ENCODE results near the gene CARS1. TPM values are rescaled to one million over a fixed set of nuclear protein-coding genes. Genes with fewer than 3 reads are reported as not detected.

CARS1 gene
- total and polyA plus RNA-seq, 2 experiments from 2014 or later: 72.9 to 95.9 TPM

DNA sequence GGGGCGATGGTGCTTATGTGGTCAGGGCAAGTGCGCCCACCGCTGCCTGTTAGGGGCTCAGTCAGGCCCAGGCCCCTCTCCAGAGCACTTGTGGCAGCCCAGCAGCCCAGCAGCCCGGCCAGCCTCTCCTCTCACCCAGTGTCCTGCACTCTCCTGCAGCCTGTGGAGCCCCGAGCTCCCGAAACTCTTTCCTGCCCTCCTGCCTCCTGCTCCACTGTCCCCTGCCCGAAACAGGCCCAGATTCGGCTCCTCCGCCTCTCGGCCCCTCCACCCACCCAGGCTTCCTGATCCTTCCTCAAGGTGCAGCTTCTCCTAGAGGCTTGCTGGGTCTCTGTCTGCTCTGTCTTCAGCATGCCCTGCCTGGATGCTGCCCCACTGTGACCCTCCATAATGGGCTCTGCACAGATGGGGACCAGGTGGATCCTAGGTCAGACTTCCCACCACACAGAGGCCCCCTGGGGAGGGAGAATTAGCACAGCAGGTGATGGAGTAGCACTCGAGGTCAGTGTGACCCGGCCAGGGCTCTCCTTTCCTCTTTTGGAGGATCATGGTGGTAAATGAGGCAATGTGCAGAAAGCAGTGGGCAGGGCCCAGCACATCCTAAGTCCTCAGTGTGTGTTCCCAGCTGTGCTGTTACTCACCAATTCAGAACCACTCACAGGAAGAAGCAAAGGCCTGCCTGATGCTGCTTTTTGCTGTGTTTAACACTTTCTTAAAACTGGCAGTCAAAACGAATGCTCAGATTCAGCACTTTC is 46.5 kb downstream of the CARS1 start:
- no peak overlapping the region for H3K4me3 Mint-ChIP-seq

More for the DNA sequence above, 46.5 kb downstream of the CARS1 start:
- Mint-ChIP-seq H3K9me3 (no peaks in the 10 kb centered on the region), H3K4me1 (no peaks in the 10 kb centered on the region), H3K27ac (no peak overlapping the region), H3K36me3 (ENCODE audit: low read depth) (peaks cover 80% of the 10 kb centered on the region), H3K27me3 (ENCODE audit: insufficient read depth, low read depth, poor library complexity) (peaks cover 5% of the 10 kb centered on the region)
- H3F3A ChIP-seq (replicated peaks; ENCODE audit: low read depth): 0 out of 2 replicates have a peak, but pooled peaks cover 2% of the 10 kb centered on the region
- DNase-seq (ENCODE audit: low spot score) (no peak), ATAC-seq (no peak)
- no peak overlapping the region for H3K27ac ChIP-seq (ENCODE audit: low read depth)
- H2AFZ ChIP-seq: no peak overlapping the region
- peaks cover 31% of the 10 kb centered on the region for H3K36me3 ChIP-seq (ENCODE audit: insufficient read depth)
- H3K27me3 ChIP-seq (ENCODE audit: insufficient read depth): no peaks in the 10 kb centered on the region
- H3K79me2 ChIP-seq (replicated peaks; ENCODE audit: insufficient read depth): no peaks in the 10 kb centered on the region
- no peak for TF ChIP-seq ZNF331 (CRISPR knock-in tag; IDR thresholded peaks at IDR 0.05; ENCODE audit: low read depth)
- TF ChIP-seq, protein P1, sequence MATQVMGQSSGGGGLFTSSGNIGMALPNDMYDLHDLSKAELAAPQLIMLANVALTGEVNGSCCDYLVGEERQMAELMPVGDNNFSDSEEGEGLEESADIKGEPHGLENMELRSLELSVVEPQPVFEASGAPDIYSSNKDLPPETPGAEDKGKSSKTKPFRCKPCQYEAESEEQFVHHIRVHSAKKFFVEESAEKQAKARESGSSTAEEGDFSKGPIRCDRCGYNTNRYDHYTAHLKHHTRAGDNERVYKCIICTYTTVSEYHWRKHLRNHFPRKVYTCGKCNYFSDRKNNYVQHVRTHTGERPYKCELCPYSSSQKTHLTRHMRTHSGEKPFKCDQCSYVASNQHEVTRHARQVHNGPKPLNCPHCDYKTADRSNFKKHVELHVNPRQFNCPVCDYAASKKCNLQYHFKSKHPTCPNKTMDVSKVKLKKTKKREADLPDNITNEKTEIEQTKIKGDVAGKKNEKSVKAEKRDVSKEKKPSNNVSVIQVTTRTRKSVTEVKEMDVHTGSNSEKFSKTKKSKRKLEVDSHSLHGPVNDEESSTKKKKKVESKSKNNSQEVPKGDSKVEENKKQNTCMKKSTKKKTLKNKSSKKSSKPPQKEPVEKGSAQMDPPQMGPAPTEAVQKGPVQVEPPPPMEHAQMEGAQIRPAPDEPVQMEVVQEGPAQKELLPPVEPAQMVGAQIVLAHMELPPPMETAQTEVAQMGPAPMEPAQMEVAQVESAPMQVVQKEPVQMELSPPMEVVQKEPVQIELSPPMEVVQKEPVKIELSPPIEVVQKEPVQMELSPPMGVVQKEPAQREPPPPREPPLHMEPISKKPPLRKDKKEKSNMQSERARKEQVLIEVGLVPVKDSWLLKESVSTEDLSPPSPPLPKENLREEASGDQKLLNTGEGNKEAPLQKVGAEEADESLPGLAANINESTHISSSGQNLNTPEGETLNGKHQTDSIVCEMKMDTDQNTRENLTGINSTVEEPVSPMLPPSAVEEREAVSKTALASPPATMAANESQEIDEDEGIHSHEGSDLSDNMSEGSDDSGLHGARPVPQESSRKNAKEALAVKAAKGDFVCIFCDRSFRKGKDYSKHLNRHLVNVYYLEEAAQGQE (IDR thresholded peaks at IDR 0.05; ENCODE audit: unreplicated experiment): no peak
- no peak for TF ChIP-seq CREB1 (CRISPR knock-in tag; IDR thresholded peaks at IDR 0.05; ENCODE audit: low read depth)
- no peak for TF ChIP-seq STAT1 (IDR thresholded peaks at IDR 0.05; ENCODE audit: unreplicated experiment)
- TF ChIP-seq NANOG (IDR thresholded peaks at IDR 0.05; ENCODE audit: borderline replicate concordance): no peak
- no peak for TF ChIP-seq JUNB (IDR thresholded peaks at IDR 0.05; ENCODE audit: unreplicated experiment)
- no peak for TF ChIP-seq POLR2AphosphoS5 (IDR thresholded peaks at IDR 0.05; ENCODE audit: low read depth)
- TF ChIP-seq EZH2 (IDR thresholded peaks at IDR 0.05; ENCODE audit: low read depth, unreplicated experiment): no peak
- TF ChIP-seq, protein P2, sequence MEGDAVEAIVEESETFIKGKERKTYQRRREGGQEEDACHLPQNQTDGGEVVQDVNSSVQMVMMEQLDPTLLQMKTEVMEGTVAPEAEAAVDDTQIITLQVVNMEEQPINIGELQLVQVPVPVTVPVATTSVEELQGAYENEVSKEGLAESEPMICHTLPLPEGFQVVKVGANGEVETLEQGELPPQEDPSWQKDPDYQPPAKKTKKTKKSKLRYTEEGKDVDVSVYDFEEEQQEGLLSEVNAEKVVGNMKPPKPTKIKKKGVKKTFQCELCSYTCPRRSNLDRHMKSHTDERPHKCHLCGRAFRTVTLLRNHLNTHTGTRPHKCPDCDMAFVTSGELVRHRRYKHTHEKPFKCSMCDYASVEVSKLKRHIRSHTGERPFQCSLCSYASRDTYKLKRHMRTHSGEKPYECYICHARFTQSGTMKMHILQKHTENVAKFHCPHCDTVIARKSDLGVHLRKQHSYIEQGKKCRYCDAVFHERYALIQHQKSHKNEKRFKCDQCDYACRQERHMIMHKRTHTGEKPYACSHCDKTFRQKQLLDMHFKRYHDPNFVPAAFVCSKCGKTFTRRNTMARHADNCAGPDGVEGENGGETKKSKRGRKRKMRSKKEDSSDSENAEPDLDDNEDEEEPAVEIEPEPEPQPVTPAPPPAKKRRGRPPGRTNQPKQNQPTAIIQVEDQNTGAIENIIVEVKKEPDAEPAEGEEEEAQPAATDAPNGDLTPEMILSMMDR (conservative IDR thresholded peaks at IDR 0.05; ENCODE audit: low read depth in 2 of 2): no peak
- TF ChIP-seq, protein P3, sequence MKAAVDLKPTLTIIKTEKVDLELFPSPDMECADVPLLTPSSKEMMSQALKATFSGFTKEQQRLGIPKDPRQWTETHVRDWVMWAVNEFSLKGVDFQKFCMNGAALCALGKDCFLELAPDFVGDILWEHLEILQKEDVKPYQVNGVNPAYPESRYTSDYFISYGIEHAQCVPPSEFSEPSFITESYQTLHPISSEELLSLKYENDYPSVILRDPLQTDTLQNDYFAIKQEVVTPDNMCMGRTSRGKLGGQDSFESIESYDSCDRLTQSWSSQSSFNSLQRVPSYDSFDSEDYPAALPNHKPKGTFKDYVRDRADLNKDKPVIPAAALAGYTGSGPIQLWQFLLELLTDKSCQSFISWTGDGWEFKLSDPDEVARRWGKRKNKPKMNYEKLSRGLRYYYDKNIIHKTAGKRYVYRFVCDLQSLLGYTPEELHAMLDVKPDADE (IDR thresholded peaks at IDR 0.05): no peak
- TF ChIP-seq EZH2phosphoT487 (IDR thresholded peaks at IDR 0.05; ENCODE audit: unreplicated experiment): no peak
- TF ChIP-seq, protein P4, sequence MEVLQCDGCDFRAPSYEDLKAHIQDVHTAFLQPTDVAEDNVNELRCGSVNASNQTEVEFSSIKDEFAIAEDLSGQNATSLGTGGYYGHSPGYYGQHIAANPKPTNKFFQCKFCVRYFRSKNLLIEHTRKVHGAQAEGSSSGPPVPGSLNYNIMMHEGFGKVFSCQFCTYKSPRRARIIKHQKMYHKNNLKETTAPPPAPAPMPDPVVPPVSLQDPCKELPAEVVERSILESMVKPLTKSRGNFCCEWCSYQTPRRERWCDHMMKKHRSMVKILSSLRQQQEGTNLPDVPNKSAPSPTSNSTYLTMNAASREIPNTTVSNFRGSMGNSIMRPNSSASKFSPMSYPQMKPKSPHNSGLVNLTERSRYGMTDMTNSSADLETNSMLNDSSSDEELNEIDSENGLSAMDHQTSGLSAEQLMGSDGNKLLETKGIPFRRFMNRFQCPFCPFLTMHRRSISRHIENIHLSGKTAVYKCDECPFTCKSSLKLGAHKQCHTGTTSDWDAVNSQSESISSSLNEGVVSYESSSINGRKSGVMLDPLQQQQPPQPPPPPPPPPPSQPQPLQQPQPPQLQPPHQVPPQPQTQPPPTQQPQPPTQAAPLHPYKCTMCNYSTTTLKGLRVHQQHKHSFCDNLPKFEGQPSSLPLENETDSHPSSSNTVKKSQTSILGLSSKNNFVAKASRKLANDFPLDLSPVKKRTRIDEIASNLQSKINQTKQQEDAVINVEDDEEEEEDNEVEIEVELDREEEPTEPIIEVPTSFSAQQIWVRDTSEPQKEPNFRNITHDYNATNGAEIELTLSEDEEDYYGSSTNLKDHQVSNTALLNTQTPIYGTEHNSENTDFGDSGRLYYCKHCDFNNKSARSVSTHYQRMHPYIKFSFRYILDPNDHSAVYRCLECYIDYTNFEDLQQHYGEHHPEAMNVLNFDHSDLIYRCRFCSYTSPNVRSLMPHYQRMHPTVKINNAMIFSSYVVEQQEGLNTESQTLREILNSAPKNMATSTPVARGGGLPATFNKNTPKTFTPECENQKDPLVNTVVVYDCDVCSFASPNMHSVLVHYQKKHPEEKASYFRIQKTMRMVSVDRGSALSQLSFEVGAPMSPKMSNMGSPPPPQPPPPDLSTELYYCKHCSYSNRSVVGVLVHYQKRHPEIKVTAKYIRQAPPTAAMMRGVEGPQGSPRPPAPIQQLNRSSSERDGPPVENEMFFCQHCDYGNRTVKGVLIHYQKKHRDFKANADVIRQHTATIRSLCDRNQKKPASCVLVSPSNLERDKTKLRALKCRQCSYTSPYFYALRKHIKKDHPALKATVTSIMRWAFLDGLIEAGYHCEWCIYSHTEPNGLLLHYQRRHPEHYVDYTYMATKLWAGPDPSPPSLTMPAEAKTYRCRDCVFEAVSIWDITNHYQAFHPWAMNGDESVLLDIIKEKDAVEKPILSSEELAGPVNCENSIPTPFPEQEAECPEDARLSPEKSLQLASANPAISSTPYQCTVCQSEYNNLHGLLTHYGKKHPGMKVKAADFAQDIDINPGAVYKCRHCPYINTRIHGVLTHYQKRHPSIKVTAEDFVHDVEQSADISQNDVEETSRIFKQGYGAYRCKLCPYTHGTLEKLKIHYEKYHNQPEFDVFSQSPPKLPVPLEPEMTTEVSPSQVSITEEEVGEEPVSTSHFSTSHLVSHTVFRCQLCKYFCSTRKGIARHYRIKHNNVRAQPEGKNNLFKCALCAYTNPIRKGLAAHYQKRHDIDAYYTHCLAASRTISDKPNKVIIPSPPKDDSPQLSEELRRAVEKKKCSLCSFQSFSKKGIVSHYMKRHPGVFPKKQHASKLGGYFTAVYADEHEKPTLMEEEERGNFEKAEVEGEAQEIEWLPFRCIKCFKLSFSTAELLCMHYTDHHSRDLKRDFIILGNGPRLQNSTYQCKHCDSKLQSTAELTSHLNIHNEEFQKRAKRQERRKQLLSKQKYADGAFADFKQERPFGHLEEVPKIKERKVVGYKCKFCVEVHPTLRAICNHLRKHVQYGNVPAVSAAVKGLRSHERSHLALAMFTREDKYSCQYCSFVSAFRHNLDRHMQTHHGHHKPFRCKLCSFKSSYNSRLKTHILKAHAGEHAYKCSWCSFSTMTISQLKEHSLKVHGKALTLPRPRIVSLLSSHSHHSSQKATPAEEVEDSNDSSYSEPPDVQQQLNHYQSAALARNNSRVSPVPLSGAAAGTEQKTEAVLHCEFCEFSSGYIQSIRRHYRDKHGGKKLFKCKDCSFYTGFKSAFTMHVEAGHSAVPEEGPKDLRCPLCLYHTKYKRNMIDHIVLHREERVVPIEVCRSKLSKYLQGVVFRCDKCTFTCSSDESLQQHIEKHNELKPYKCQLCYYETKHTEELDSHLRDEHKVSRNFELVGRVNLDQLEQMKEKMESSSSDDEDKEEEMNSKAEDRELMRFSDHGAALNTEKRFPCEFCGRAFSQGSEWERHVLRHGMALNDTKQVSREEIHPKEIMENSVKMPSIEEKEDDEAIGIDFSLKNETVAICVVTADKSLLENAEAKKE (CRISPR knock-in tag; IDR thresholded peaks at IDR 0.05): no peak
- no peak for TF ChIP-seq ZNF114 (CRISPR knock-in tag; IDR thresholded peaks at IDR 0.05)
- no peaks in the 10 kb centered on the region for H3K4me1 ChIP-seq (ENCODE audit: insufficient read depth)
- H3K9me2 ChIP-seq (ENCODE audit: insufficient read depth): no peaks in the 10 kb centered on the region
- H3K4me3 ChIP-seq: no peak overlapping the region
- H4K20me1 ChIP-seq (replicated peaks; ENCODE audit: insufficient read depth): no peaks in the 10 kb centered on the region; the same call in 1 of the 2 replicates
- no peak overlapping the region for H3K4me2 ChIP-seq

Data from GM23338 (cell line).